BLaER1 (cell line): ENCODE results near the gene SKOR1.

Source experiments
- H3K27ac ChIP-seq: shearing (Covaris generic); formaldehyde crosslinking; 2 replicates; pipeline ENCODE4 v1.8.1; 2022
- H3K27me3 ChIP-seq: shearing (Covaris generic); formaldehyde crosslinking; 2 replicates; pipeline ENCODE4 v1.8.1; 2022
- H3K36me3 ChIP-seq: shearing (Covaris generic); formaldehyde crosslinking; 2 replicates; pipeline ENCODE4 v1.8.1; 2022
- H3K4me1 ChIP-seq: shearing (Covaris generic); formaldehyde crosslinking; 2 replicates; pipeline ENCODE4 v1.8.1; 2022
- H3K4me2 ChIP-seq: shearing (Covaris generic); formaldehyde crosslinking; 2 replicates; pipeline ENCODE4 v1.8.1; 2022
- H3K4me3 ChIP-seq: shearing (Covaris generic); formaldehyde crosslinking; 2 replicates; pipeline ENCODE4 v1.8.1; 2022
- H3K9ac ChIP-seq: shearing (Covaris generic); formaldehyde crosslinking; 2 replicates; pipeline ENCODE4 v1.8.1; 2022
- H3K9me3 ChIP-seq: shearing (Covaris generic); formaldehyde crosslinking; 2 replicates; pipeline ENCODE4 v1.8.1; 2022
- H4K20me1 ChIP-seq: shearing (Covaris generic); formaldehyde crosslinking; 2 replicates; pipeline ENCODE4 v1.8.1; 2022
- Cebpa-rat ChIP-seq: shearing (Covaris generic); IDR thresholded peaks from 2 replicates; pipeline ENCODE4 v1.8.1; 2022

The SKOR1 gene

DNA sequence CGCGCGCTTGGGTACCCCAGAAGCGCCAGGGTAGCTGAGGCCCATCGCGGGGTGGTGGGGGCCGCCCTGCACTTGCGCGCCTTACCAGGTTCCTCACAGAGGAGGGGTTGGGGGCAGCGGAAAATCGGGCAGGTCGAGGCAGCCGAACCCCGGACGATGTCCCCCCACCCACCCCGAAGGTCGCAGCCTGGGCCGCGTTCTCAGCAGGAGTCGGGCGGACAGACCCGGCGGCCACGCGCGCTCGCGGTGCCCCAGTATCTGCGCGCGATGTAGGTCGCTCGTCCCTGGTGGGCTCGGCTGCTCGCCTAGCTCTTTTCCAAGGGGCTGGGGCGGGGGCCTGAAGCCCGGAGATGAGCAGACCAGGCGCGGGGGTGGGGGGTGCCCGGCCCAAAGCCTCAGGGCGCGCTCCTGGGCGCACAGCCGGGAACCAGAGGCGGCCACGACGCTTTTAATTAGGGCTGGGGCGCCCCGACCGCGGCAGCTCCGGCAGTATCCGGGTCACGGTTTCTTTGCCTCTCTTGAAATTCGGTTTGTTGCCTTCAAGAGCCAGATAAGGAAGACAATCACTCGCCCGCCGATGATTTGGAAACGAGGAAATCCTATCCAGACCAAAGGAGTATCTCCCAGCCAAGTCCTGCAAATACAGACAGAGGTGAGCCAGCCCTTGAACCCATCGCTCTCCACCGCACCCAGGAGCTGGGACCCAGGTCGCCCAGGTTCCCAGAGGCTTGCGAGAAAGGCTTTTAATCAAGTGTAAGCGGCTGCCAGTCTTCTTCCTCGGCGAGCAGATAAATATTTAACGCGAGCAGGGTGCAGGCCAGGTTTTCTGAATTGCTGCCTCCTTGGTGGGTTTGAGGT lies 4.6 kb downstream of the SKOR1 start:
- peaks cover 60% of the 10 kb centered on the region for H3K9me3 ChIP-seq
- H3K36me3 ChIP-seq: 0 out of 2 replicates have a peak, but pooled peaks cover 4% of the 10 kb centered on the region
- peaks cover 99% of the 10 kb centered on the region for H3K27me3 ChIP-seq
- no peak for TF ChIP-seq Cebpa-rat
- peaks cover 20% of the 10 kb centered on the region; the same call in 1 of the 2 replicates for H4K20me1 ChIP-seq
- H3K4me2 ChIP-seq: no peak overlapping the region
- peaks cover 30% of the 10 kb centered on the region for H3K4me1 ChIP-seq
- no peak overlapping the region for H3K9ac ChIP-seq
- H3K4me3 ChIP-seq: no peak overlapping the region
- no peak overlapping the region for H3K27ac ChIP-seq

- Histone ChIP-seq H3K4me2 (no peak overlapping the region), H3K27me3 (peaks cover 99% of the 10 kb centered on the region), H3K27ac (no peak overlapping the region), H3K36me3 (no peaks in the 10 kb centered on the region), H3K9ac (no peak overlapping the region), H3K4me1 (peaks cover 44% of the 10 kb centered on the region), H3K4me3 (no peak overlapping the region), H3K9me3 (peaks cover 46% of the 10 kb centered on the region), H4K20me1 (peaks cover 30% of the 10 kb centered on the region)
- TF ChIP-seq Cebpa-rat: no peak
These were observed 6.1 kb downstream of the SKOR1 start for GRCh38 chr15:67831363-67831762.

GRCh38 chr15:67832031-67832551 lies 6.8 kb downstream of the SKOR1 start:
- H3K9me3 ChIP-seq: peaks cover 39% of the 10 kb centered on the region

DNA sequence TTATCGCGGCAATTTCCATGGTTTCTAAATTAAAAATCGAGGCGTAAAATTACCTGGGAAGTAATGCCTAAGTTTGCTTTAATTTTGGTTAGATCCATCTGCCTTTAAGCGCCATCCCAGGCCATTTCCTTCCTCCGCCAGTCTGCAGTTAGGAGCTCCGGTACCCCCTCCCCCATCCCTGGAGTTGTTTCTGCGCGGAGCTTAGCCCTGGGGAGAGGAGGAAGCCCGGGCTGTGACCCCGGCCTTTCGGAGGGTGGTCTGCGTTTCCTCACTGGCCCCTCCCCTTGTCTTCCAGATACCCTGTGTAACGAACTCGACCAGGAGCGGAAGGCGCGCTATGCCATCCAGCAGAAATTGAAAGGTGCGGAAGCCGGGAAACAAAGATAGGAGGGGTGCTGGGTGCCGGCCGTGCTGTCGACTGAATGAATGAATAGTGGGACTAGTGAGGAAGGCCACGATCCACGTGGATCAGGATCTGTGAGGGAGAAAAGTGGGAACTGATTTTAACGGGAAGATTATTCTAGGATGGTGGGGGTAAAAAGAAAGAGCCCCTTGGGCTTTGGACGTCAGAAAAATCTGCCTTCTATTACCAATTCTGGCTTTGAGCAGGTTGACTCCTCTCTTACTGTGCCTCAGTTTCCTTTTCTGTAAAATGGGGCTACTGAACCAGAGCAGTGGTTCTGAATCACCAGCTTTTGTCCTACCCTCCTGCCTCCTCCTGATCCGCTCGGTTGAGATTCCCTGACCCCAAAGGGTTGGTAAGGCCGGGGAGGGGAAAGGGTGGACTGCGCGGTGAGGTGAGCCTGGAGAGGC lies 7.8 kb downstream of the SKOR1 start:
- Histone ChIP-seq H4K20me1 (peaks cover 30% of the 10 kb centered on the region), H3K4me1 (peaks cover 44% of the 10 kb centered on the region), H3K4me2 (peak overlapping the region; percentile 96), H3K4me3 (peak overlapping the region; percentile 67), H3K9ac (no peak overlapping the region), H3K27me3 (peaks cover 100% of the 10 kb centered on the region), H3K27ac (no peak overlapping the region), H3K9me3 (peaks cover 29% of the 10 kb centered on the region), H3K36me3 (no peaks in the 10 kb centered on the region)
- no peak for TF ChIP-seq Cebpa-rat

More at GRCh38 chr15:67832031-67832551, 6.8 kb downstream of the SKOR1 start:
- H3K36me3 ChIP-seq: no peaks in the 10 kb centered on the region
- H3K9ac ChIP-seq: no peak overlapping the region
- no peak overlapping the region for H3K27ac ChIP-seq
- H3K4me2 ChIP-seq: peak overlapping the region; percentile 96
- H3K4me1 ChIP-seq: peaks cover 44% of the 10 kb centered on the region
- TF ChIP-seq Cebpa-rat: no peak
- H3K4me3 ChIP-seq: no peak overlapping the region
- peaks cover 30% of the 10 kb centered on the region for H4K20me1 ChIP-seq
- peaks cover 99% of the 10 kb centered on the region for H3K27me3 ChIP-seq

- Histone ChIP-seq H4K20me1 (peaks cover 30% of the 10 kb centered on the region), H3K4me1 (peaks cover 51% of the 10 kb centered on the region), H3K36me3 (no peaks in the 10 kb centered on the region), H3K27me3 (peaks cover 100% of the 10 kb centered on the region), H3K9ac (0 out of 2 replicates have a peak overlapping the region, but pooled peaks have one; percentile 6), H3K9me3 (peaks cover 20% of the 10 kb centered on the region), H3K4me2 (peak overlapping the region; percentile 96), H3K27ac (no peak overlapping the region), H3K4me3 (peak overlapping the region; percentile 67)
- TF ChIP-seq Cebpa-rat: no peak
These were observed 8.6 kb downstream of the SKOR1 start for GRCh38 chr15:67833710-67834511.

- Histone ChIP-seq H3K4me3 (peak overlapping the region; percentile 67), H3K4me1 (peaks cover 56% of the 10 kb centered on the region), H3K27me3 (peaks cover 94% of the 10 kb centered on the region), H3K9me3 (peaks cover 12% of the 10 kb centered on the region), H4K20me1 (peaks cover 30% of the 10 kb centered on the region), H3K36me3 (no peaks in the 10 kb centered on the region), H3K9ac (0 out of 2 replicates have a peak overlapping the region, but pooled peaks have one; percentile 6), H3K4me2 (peak overlapping the region; percentile 96), H3K27ac (no peak overlapping the region)
- TF ChIP-seq Cebpa-rat: no peak
These were observed 9.4 kb downstream of the SKOR1 start for GRCh38 chr15:67834581-67835296.

DNA sequence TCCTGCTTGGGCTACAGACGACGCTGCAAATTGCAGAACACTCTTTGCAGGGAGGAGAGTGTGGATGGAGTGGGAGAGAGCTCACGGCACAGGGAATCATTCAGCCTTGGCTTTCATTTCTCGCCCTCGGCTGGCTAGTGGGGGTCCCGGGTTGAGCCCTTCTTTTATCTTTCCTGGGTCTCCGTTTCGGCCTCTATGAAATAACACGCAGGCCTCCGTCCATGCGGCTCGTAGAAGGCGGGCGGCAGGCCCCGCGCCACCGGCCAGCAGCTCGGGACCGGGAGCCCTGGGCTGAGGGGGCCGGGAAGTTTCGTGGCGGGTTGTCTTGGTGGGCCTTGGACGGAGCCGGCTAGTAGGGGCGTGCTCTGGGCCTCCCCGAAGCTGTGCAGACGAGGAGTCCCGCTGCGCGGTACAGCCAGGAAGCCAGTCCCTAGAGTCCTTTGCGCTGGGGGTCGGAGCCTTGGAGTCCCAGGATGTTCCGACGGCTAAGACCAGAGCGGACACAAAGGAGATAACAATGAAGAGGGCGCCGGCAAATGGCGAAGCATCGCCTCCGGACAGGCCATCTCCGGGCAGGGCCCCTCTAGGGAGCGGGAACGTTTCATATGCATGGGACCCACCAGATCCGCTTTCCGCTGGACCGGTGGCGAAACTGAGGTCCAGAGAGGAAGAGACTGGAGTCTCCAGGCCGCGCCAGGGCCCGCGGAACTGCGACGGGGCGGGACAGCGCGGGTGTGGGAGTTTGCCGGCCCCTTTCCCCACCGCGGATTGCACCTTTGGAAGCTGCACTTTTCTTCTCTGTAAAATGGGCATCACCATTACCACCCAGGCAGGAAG lies 10.2 kb downstream of the SKOR1 start:
- peaks cover 4% of the 10 kb centered on the region for H3K9me3 ChIP-seq
- TF ChIP-seq Cebpa-rat: no peak
- peak overlapping the region; percentile 67 for H3K4me3 ChIP-seq
- H3K27me3 ChIP-seq: peaks cover 86% of the 10 kb centered on the region
- no peaks in the 10 kb centered on the region for H3K36me3 ChIP-seq
- peaks cover 56% of the 10 kb centered on the region for H3K4me1 ChIP-seq
- peak overlapping the region; percentile 96 for H3K4me2 ChIP-seq
- H3K9ac ChIP-seq: no peak overlapping the region
- no peak overlapping the region for H3K27ac ChIP-seq
- peaks cover 30% of the 10 kb centered on the region for H4K20me1 ChIP-seq

- no peaks in the 10 kb centered on the region for H3K36me3 ChIP-seq
- H3K4me2 ChIP-seq: peak overlapping the region; percentile 96
- H4K20me1 ChIP-seq: peaks cover 30% of the 10 kb centered on the region
- no peak for TF ChIP-seq Cebpa-rat
- peaks cover 81% of the 10 kb centered on the region for H3K27me3 ChIP-seq
- H3K9me3 ChIP-seq: no peaks in the 10 kb centered on the region
- H3K27ac ChIP-seq: no peak overlapping the region
- peaks cover 61% of the 10 kb centered on the region for H3K4me1 ChIP-seq
- H3K9ac ChIP-seq: no peak overlapping the region
- peak overlapping the region; percentile 67 for H3K4me3 ChIP-seq
These were observed 10.8 kb downstream of the SKOR1 start for GRCh38 chr15:67836134-67836455.
